MCF 10A (cell line): ENCODE measurements around the gene S100A4. TPM values are rescaled to one million over a fixed set of nuclear protein-coding genes. Genes with fewer than 3 reads are reported as not detected.

Experiments
- BruUV-seq: library from RNA; stranded (reverse); fragments of 400-500 nt; replicated peaks from 2 replicates; lab custom pipeline; 2021; lab: Mats Ljungman, UMichigan
- CTCF ChIA-PET: fragments of 300-600 bp; sonication (Branson Sonifier 250); formaldehyde crosslinking; extraction: SDS; loops from one replicate; lab custom pipeline; 2021; ENCODE audit warnings: antibody characterized with exemption, inconsistent platforms; lab: Yijun Ruan, JAX
- POLR2A ChIA-PET: fragments of 300-600, 350-650 bp; sonication (Branson Sonifier 250); formaldehyde crosslinking; extraction: SDS; loops from one replicate; lab custom pipeline; 2020; ENCODE audit warnings: antibody characterized with exemption, inconsistent platforms; lab: Yijun Ruan, JAX
- DNase-seq: peaks from one replicate; pipeline ENCODE4 v3.0.0-alpha.2; 2018; ENCODE audit not compliant: unreplicated experiment
- H3K27ac Mint-ChIP-seq: one replicate; pipeline ENCODE4 v1.8.0; 2022; ENCODE audit warnings: mild to moderate bottlenecking, low read depth, mixed read lengths; ENCODE audit not compliant: unreplicated experiment
- H3K27me3 Mint-ChIP-seq: one replicate; pipeline ENCODE4 v1.8.0; 2022; ENCODE audit warnings: mixed read lengths; ENCODE audit not compliant: insufficient read depth, unreplicated experiment
- H3K36me3 Mint-ChIP-seq: one replicate; pipeline ENCODE4 v1.8.0; 2022; ENCODE audit warnings: mild to moderate bottlenecking, moderate library complexity, mixed read lengths; ENCODE audit not compliant: insufficient read depth, unreplicated experiment
- H3K4me1 Mint-ChIP-seq: one replicate; pipeline ENCODE4 v1.8.0; 2022; ENCODE audit warnings: mixed read lengths; ENCODE audit not compliant: insufficient read depth, unreplicated experiment
- H3K4me3 Mint-ChIP-seq: one replicate; pipeline ENCODE4 v1.8.0; 2022; ENCODE audit warnings: mild to moderate bottlenecking, moderate library complexity, mixed read lengths; ENCODE audit not compliant: unreplicated experiment
- H3K9me3 Mint-ChIP-seq: one replicate; pipeline ENCODE4 v1.8.0; 2022; ENCODE audit warnings: mixed read lengths; ENCODE audit not compliant: unreplicated experiment
- intact Hi-C: fragments of 100-400 bp; cut with micrococcal nuclease; formaldehyde crosslinking; loops from 2 replicates; pipeline ENCODE4 v1.14.1; 2022
- total RNA-seq: library from RNA; stranded (reverse); gene quantifications from 2 replicates; pipeline ENCODE4 v1.2.3, GENCODE V29; 2022
- TF ChIP-seq, protein P1 (sequence below): fragments of 200-600 bp; IDR thresholded peaks from one replicate; pipeline ENCODE4 v1.8.0; 2022; ENCODE audit warnings: antibody characterized with exemption, mild to moderate bottlenecking; ENCODE audit not compliant: unreplicated experiment

The S100A4 gene
- total RNA-seq, 1 experiment from 2014 or later = 60.7 TPM

- TF ChIP-seq, protein P1, sequence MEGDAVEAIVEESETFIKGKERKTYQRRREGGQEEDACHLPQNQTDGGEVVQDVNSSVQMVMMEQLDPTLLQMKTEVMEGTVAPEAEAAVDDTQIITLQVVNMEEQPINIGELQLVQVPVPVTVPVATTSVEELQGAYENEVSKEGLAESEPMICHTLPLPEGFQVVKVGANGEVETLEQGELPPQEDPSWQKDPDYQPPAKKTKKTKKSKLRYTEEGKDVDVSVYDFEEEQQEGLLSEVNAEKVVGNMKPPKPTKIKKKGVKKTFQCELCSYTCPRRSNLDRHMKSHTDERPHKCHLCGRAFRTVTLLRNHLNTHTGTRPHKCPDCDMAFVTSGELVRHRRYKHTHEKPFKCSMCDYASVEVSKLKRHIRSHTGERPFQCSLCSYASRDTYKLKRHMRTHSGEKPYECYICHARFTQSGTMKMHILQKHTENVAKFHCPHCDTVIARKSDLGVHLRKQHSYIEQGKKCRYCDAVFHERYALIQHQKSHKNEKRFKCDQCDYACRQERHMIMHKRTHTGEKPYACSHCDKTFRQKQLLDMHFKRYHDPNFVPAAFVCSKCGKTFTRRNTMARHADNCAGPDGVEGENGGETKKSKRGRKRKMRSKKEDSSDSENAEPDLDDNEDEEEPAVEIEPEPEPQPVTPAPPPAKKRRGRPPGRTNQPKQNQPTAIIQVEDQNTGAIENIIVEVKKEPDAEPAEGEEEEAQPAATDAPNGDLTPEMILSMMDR = no peak
- Mint-ChIP-seq H3K27me3 (no peaks in the 10 kb centered on the region), H3K9me3 (no peaks in the 10 kb centered on the region), H3K27ac (peak overlapping the region; percentile 75), H3K36me3 (peaks cover 32% of the 10 kb centered on the region), H3K4me1 (peaks cover 79% of the 10 kb centered on the region), H3K4me3 (peak overlapping the region; percentile 99)
- CTCF ChIA-PET = interaction anchor here (0.7 to 11.3 kb wide), 8 partner anchors 10 to 182 kb away, joined by 3 to 224 read pairs (median 4); partner anchors contain the start of gene S100A2
- POLR2A ChIA-PET = interaction anchor here (2.9 to 36.1 kb wide), 5 partner anchors 17 to 453 kb away, joined by 11 to 2106 read pairs (median 476); partner anchors contain the start of genes RPS27, S100A14, S100A16 and S100A2
- intact Hi-C loops = no loop called here
- no peak for DNase-seq
- no TSS peak for BruUV-seq
These were observed 8.3 kb downstream of the S100A4 start for GRCh38 chr1:153537376-153537730.

GRCh38 chr1:153536671-153537375 lies 8.8 kb downstream of the S100A4 start:
- H3K4me1 Mint-ChIP-seq = peaks cover 79% of the 10 kb centered on the region
- peak overlapping the region; percentile 75 for H3K27ac Mint-ChIP-seq
- TF ChIP-seq, protein P1 = no peak
- H3K9me3 Mint-ChIP-seq = no peaks in the 10 kb centered on the region
- no peaks in the 10 kb centered on the region for H3K27me3 Mint-ChIP-seq
- peak; percentile 77 for DNase-seq
- peaks cover 32% of the 10 kb centered on the region for H3K36me3 Mint-ChIP-seq
- ChIA-PET CTCF (interaction anchor here (0.7 to 11.3 kb wide), 10 partner anchors 10 to 1561 kb away, joined by 3 to 224 read pairs (median 4); partner anchors contain the start of genes S100A14, S100A2, S100A3 and S100A4), POLR2A (interaction anchor here (0.6 to 36.1 kb wide), 9 partner anchors 18 to 1999 kb away, joined by 3 to 2106 read pairs (median 11); partner anchors contain the start of genes CHTOP, RPS27, S100A14 and S100A16)
- intact Hi-C loops = no loop called here
- H3K4me3 Mint-ChIP-seq = peak overlapping the region; percentile 99
- no TSS peak for BruUV-seq

GRCh38 chr1:153536012-153536670 lies 9.5 kb downstream of the S100A4 start:
- H3K9me3 Mint-ChIP-seq = no peaks in the 10 kb centered on the region
- ChIA-PET CTCF (interaction anchor here (0.5 to 11.3 kb wide), 16 partner anchors 10 to 1561 kb away, joined by 3 to 224 read pairs (median 4); partner anchors contain the start of genes S100A14, S100A2, S100A3 and S100A4), POLR2A (interaction anchor here (0.6 to 36.1 kb wide), 15 partner anchors 19 to 1437 kb away, joined by 3 to 2106 read pairs (median 9); partner anchors contain the start of genes CHTOP, CREB3L4, RPS27 and S100A13)
- peak overlapping the region; percentile 99 for H3K4me3 Mint-ChIP-seq
- peaks cover 31% of the 10 kb centered on the region for H3K36me3 Mint-ChIP-seq
- BruUV-seq = no TSS peak
- TF ChIP-seq, protein P1 = no peak
- no peaks in the 10 kb centered on the region for H3K27me3 Mint-ChIP-seq
- peak overlapping the region; percentile 75 for H3K27ac Mint-ChIP-seq
- intact Hi-C loops = no loop called here
- peaks cover 72% of the 10 kb centered on the region for H3K4me1 Mint-ChIP-seq
- DNase-seq = peak; percentile 97
